Measurements from ENCODE around the gene MANBA.

Gene MANBA

GRCh38 chr4:102667001-102667400, 93.8 kb downstream of the MANBA start:
- no peak for DNase-seq

GRCh38 chr4:102665527-102665926, 95.2 kb downstream of the MANBA start:
- DNase-seq: no peak

- no peak for DNase-seq
Observed at GRCh38 chr4:102663073-102663472, 97.7 kb downstream of the MANBA start.

GRCh38 chr4:102657206-102657605, 103.6 kb downstream of the MANBA start:
- DNase-seq: no peak

GRCh38 chr4:102647117-102647516, 113.7 kb downstream of the MANBA start:
- no peak for DNase-seq

GRCh38 chr4:102642631-102643298, 118.0 kb downstream of the MANBA start:
- DNase-seq: no peak

GRCh38 chr4:102641793-102642192, 119.0 kb downstream of the MANBA start:
- no peak for DNase-seq

- no peak for DNase-seq
Observed at GRCh38 chr4:102640669-102641068, 120.1 kb downstream of the MANBA start.

GRCh38 chr4:102639598-102639997, 121.2 kb downstream of the MANBA start:
- no peak for DNase-seq

GRCh38 chr4:102638621-102639020, 122.1 kb downstream of the MANBA start:
- DNase-seq: no peak

- DNase-seq: peak in 2 of 3 donors; percentile 25 to 48
Observed at GRCh38 chr4:102637391-102637790, 123.4 kb downstream of the MANBA start.

- no peak for DNase-seq
Observed at GRCh38 chr4:102633100-102633499, 127.7 kb downstream of the MANBA start.

- no peak for DNase-seq
Observed at GRCh38 chr4:102632241-102633065, 128.3 kb downstream of the MANBA start.

GRCh38 chr4:102631616-102632015, 129.2 kb downstream of the MANBA start:
- no peak for DNase-seq

- no peak for DNase-seq
Observed at GRCh38 chr4:102629673-102630072, 131.1 kb downstream of the MANBA start.

GRCh38 chr4:102627831-102628523, 132.8 kb downstream of the MANBA start:
- DNase-seq: peak; percentile 61 to 87 (median 73)

- DNase-seq: peak; percentile 80 to 88 (median 84)
Observed at GRCh38 chr4:102625232-102625930, 135.4 kb downstream of the MANBA start.

- DNase-seq: no peak
Observed at GRCh38 chr4:102624505-102624904, 136.3 kb downstream of the MANBA start.

- peak in 1 of 3 donors; percentile 4 for DNase-seq
Observed at GRCh38 chr4:102623622-102624021, 137.1 kb downstream of the MANBA start.

GRCh38 chr4:102620697-102621497, 139.9 kb downstream of the MANBA start:
- DNase-seq: peak in 1 of 3 donors; percentile 31

GRCh38 chr4:102619776-102620631, 140.8 kb downstream of the MANBA start:
- DNase-seq: peak; percentile 56 to 74 (median 65)
